GM12874 (cell line): Measurements from ENCODE around the gene MED14.

Source experiments
- TF ChIP-seq, protein P1 (sequence below): IDR thresholded peaks from 2 replicates; pipeline ENCODE4 v1.5.1; 2011; ENCODE audit warnings: low read depth, mild to moderate bottlenecking, control low read depth, low read length, moderate library complexity; ENCODE audit not compliant: insufficient read depth

MED14 gene

GRCh38 chrX:40705658-40706312 is 29.6 kb downstream of the MED14 start:
- TF ChIP-seq, protein P1, sequence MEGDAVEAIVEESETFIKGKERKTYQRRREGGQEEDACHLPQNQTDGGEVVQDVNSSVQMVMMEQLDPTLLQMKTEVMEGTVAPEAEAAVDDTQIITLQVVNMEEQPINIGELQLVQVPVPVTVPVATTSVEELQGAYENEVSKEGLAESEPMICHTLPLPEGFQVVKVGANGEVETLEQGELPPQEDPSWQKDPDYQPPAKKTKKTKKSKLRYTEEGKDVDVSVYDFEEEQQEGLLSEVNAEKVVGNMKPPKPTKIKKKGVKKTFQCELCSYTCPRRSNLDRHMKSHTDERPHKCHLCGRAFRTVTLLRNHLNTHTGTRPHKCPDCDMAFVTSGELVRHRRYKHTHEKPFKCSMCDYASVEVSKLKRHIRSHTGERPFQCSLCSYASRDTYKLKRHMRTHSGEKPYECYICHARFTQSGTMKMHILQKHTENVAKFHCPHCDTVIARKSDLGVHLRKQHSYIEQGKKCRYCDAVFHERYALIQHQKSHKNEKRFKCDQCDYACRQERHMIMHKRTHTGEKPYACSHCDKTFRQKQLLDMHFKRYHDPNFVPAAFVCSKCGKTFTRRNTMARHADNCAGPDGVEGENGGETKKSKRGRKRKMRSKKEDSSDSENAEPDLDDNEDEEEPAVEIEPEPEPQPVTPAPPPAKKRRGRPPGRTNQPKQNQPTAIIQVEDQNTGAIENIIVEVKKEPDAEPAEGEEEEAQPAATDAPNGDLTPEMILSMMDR: no peak

- TF ChIP-seq, protein P1: no peak
Measured at GRCh38 chrX:40700640-40701342, 34.6 kb downstream of the MED14 start.

GRCh38 chrX:40698851-40699250 is 36.5 kb downstream of the MED14 start:
- TF ChIP-seq, protein P1: no peak

DNA sequence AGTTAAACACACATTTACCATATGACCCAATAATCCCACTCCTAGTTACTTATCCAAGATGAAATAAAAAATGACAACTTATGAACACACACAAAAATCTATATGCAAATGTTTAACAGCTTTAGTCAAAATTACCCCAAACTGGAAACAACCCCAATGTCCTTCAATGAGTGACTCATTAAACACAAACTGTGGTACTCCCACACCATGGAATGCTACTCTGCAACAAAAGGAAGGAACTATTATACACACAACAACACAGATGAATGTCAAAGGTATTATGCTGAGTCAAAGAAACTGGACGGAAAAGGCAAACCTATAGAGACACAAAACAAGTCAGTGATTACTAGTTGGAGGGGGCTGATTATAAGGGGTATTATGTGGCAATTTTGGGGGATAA is 40.5 kb downstream of the MED14 start:
- TF ChIP-seq, protein P1: no peak

GRCh38 chrX:40688929-40689328 is 46.4 kb downstream of the MED14 start:
- TF ChIP-seq, protein P1: no peak

GRCh38 chrX:40687169-40687568 is 48.2 kb downstream of the MED14 start:
- TF ChIP-seq, protein P1: no peak

DNA sequence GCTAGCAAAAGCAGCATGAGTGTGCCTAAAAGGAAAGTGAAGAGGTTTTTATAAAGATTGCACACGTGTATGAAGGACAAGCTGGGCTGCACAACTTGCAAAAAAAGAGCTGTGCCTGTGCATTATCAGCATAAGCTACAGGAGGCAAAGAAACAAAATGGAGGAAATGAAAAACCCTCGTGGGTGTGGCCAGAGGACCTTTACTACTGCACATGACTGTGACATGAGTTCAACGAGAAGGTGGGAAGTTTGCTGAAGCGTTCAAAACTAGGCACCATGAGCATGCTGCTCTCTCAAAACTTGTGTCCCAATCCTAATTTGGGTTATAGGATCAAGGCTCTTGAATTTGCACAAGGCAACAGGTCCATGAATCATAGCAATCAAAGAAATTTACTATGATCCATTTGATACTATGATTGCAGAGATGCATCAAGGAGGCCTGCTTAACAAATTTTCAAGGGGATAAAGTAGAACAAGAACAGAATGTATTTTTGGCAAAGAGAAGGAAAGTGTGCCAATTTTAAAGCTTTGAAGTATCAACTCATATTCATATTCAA is 49.9 kb downstream of the MED14 start:
- TF ChIP-seq, protein P1: no peak
